Psoas muscle (tissue), 8 donors: ENCODE data around the gene MED28. TPM values are rescaled to one million over a fixed set of nuclear protein-coding genes. Genes with fewer than 3 reads are reported as not detected.

ENCODE experiments used
- ATAC-seq, 4 donors: fragments of 200-7000 bp; cut with Tn5 transposase; one replicate each; pipeline ENCODE4 v1.9.1; 2020; ENCODE audit warnings: moderate library complexity in 3 of 4, mild to moderate bottlenecking in 2 of 4
- DNase-seq, 2 donors: peaks; one replicate each; pipeline ENCODE4 v3.0.0-alpha.2; 2020
- H3K27ac ChIP-seq: fragments of 200-600 bp; one replicate; pipeline ENCODE4 v1.8.0; 2022
- H3K27me3 ChIP-seq, 3 donors: fragments of 200-600 bp in 1 of 3; one replicate each; pipeline versions ENCODE4 v1.6.1 to v1.8.0; 2013 to 2022; ENCODE audit warnings: low read length in 2 of 3, mild to moderate bottlenecking in 2 of 3, moderate library complexity in 1 of 3; ENCODE audit not compliant: insufficient read depth in 3 of 3
- H3K36me3 ChIP-seq, 2 donors: fragments of 200-600 bp in 1 of 2; one replicate each; pipeline versions ENCODE4 v1.6.1 to v1.8.0; 2013 to 2022; ENCODE audit warnings: low read depth in 1 of 2, mild to moderate bottlenecking in 1 of 2, moderate library complexity in 1 of 2; ENCODE audit not compliant: insufficient read depth in 1 of 2
- H3K4me1 ChIP-seq: fragments of 200-600 bp; one replicate; pipeline ENCODE4 v1.8.0; 2022
- H3K4me3 ChIP-seq: fragments of 200-600 bp; one replicate; pipeline ENCODE4 v1.8.0; 2022; ENCODE audit warnings: mild to moderate bottlenecking
- H3K9me3 ChIP-seq: fragments of 200-600 bp; one replicate; pipeline ENCODE4 v1.8.0; 2022
- WGBS, 3 donors: extraction: QIAGEN DNeasy Blood & Tissue Kit; methylation state at CpG; one replicate each; pipeline versions ENCODE4 v1.1.6 to v1.1.7; 2013; 5-methylcytosine and 5-hydroxymethylcytosine counted together
- intact Hi-C, 2 donors: fragments of 100-400 bp; cut with DNase I; formaldehyde crosslinking; loops; one replicate each; pipeline versions ENCODE4 v1.11.0 to v1.14.2; 2022
- polyA plus RNA-seq, 3 donors: library from polyadenylated mRNA; stranded (reverse); fragments of 200-250 nt; gene quantifications; one replicate each; pipeline ENCODE4 v1.2.3, GENCODE V29; 2013
- total RNA-seq, 4 donors: library from RNA; stranded (reverse); fragmentation: NEBNext Ultra II Directional in 2 of 4; extraction: Animal tissue kit (Norgen Biotek cat#: 25700) in 2 of 4; gene quantifications; one replicate each; pipeline versions ENCODE4 v1.2.1 to v1.2.4, GENCODE V29; 2021 to 2023
- TF ChIP-seq, protein P1 (sequence below): fragments of 200-600 bp; IDR thresholded peaks from one replicate; pipeline ENCODE4 v1.8.0; 2022; ENCODE audit warnings: antibody characterized with exemption
- donor health status: healthy with polysubstance abuse.
- donor health status: DM: no; HTN: no; CAD: no; lungs with moderate emphysema.
- donor health status: Bipolar disorder and iron deficiency.
- donor health status: healthy.
- donor health status: DM: yes; HTN: yes; CAD: no.
- donor health status: DM: no; HTN: no; CAD: no.
- donor health status: DM: no; HTN: no; CAD: no.
- donor health status: DM: yes; HTN: yes; CAD: no.

The MED28 gene
- total and polyA plus RNA-seq, 7 donors: 27.2 to 58.3 (median 36.2) TPM

DNA sequence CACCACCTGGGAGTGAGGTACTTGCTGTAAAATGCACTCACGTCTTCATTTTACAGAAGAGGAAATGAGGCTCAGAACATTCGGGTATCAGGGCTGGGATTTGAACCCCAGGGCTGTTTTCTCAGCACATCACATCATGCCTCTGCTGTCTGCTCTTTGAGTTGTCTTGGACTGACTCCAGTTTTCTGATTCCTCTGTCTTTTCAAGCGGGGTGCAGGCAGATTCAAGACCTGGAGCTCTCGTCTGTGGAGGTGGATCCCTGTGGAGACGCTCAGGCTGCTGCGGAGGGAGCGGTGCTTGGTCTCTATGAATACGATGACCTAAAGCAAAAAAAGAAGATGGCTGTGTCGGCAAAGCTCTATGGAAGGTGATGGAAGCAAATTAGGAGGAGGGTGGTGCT is 31.2 kb upstream of the MED28 start:
- H3K27ac ChIP-seq: no peak overlapping the region
- H3K9me3 ChIP-seq: no peaks in the 10 kb centered on the region
- no peak for ATAC-seq
- intact Hi-C loops: no loop called here
- no peak for DNase-seq
- H3K4me3 ChIP-seq: no peak overlapping the region
- TF ChIP-seq, protein P1, sequence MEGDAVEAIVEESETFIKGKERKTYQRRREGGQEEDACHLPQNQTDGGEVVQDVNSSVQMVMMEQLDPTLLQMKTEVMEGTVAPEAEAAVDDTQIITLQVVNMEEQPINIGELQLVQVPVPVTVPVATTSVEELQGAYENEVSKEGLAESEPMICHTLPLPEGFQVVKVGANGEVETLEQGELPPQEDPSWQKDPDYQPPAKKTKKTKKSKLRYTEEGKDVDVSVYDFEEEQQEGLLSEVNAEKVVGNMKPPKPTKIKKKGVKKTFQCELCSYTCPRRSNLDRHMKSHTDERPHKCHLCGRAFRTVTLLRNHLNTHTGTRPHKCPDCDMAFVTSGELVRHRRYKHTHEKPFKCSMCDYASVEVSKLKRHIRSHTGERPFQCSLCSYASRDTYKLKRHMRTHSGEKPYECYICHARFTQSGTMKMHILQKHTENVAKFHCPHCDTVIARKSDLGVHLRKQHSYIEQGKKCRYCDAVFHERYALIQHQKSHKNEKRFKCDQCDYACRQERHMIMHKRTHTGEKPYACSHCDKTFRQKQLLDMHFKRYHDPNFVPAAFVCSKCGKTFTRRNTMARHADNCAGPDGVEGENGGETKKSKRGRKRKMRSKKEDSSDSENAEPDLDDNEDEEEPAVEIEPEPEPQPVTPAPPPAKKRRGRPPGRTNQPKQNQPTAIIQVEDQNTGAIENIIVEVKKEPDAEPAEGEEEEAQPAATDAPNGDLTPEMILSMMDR: no peak
- peaks cover 8 to 92% of the 10 kb centered on the region in 2 donors for H3K36me3 ChIP-seq
- H3K27me3 ChIP-seq: no peaks in the 10 kb centered on the region
- 81 to 85% (median 85%) methylated on average over 9 of the region's 9 CpGs for WGBS, 3 donors
- H3K4me1 ChIP-seq: peaks cover 4% of the 10 kb centered on the region

DNA sequence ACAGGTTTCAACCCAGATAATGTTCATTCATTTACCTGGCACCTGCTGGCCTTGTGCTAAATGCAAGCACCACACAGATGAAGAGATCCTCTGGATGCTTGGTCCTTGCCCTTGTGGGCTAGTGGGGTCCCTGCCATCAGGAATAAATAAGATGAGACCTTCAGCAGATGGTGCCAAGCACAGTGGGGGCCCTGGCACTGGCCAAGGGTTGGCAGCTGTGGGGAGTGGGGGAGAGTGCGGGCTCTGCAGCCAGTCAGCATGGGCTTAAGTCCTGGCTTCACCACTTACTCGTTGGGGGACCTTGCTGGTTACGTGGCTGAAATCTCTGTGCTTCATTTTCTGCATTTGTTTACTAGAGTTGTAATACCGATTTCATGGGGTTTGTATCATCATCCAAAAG is 30.5 kb upstream of the MED28 start:
- H3K9me3 ChIP-seq: no peaks in the 10 kb centered on the region
- TF ChIP-seq, protein P1: no peak
- ATAC-seq: no peak
- DNase-seq: no peak
- intact Hi-C loops: no loop called here
- H3K27me3 ChIP-seq: no peaks in the 10 kb centered on the region
- 76 to 80% (median 78%) methylated on average over 4 of the region's 4 CpGs for WGBS, 3 donors
- no peak overlapping the region for H3K4me3 ChIP-seq
- peaks cover 8 to 99% of the 10 kb centered on the region in 2 donors for H3K36me3 ChIP-seq
- no peaks in the 10 kb centered on the region for H3K4me1 ChIP-seq
- H3K27ac ChIP-seq: no peak overlapping the region

GRCh38 chr4:17584521-17585213 is 29.8 kb upstream of the MED28 start:
- ATAC-seq: peak in 1 of 4 donors; percentile 46
- Histone ChIP-seq H3K27me3 (no peaks in the 10 kb centered on the region), H3K27ac (no peak overlapping the region), H3K4me1 (no peaks in the 10 kb centered on the region), H3K36me3 (peaks cover 8 to 99% of the 10 kb centered on the region in 2 donors), H3K4me3 (no peak overlapping the region), H3K9me3 (no peaks in the 10 kb centered on the region)
- TF ChIP-seq, protein P1: no peak
- no peak for DNase-seq
- intact Hi-C loops: no loop called here
- WGBS, 3 donors: 72 to 87% (median 77%) methylated on average over 10 of the region's 10 CpGs

GRCh38 chr4:17587094-17587822 is 27.2 kb upstream of the MED28 start:
- Histone ChIP-seq H3K36me3 (peaks cover 8 to 99% of the 10 kb centered on the region in 2 donors), H3K4me1 (no peaks in the 10 kb centered on the region), H3K4me3 (no peak overlapping the region), H3K27ac (no peak overlapping the region), H3K27me3 (no peaks in the 10 kb centered on the region), H3K9me3 (no peaks in the 10 kb centered on the region)
- TF ChIP-seq, protein P1: no peak
- WGBS, 3 donors: 61 to 69% (median 63%) methylated on average over 9 of the region's 9 CpGs
- no peak for DNase-seq
- no peak for ATAC-seq
- intact Hi-C loops: no loop called here
